Measurements from ENCODE around the gene NACC1.

The NACC1 gene

DNA sequence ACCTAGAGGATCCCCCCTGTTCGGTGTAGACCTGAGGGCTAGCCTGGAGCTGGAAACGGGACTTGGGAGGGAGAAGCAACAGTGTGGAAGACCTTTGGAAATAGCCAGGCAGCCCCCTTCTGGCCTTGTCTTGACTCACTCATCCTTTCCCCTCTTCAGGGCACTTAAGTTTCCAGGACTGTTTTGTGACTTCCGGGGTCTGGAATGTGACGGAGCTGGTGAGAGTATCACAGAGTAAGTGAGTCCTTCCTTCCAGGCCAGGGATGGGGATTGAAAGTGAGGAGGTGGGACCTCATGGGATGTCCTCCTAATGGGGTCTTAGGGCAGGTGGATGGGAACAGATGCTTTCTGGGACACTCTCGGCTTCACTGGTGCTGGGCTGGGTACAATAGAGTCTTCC is 44.8 kb upstream of the NACC1 start:
- ChIA-PET POLR2A (no interaction called here), CTCF (interaction anchor here (1.7 kb wide), 1 partner anchor 96 kb away, joined by 3 read pairs; no protein-coding TSS in a partner anchor)
- DNase-seq (ENCODE audit: extremely low spot score) = no peak
- no peak for TF ChIP-seq L3MBTL2 (conservative IDR thresholded peaks at IDR 0.05)
- TF ChIP-seq ARNT (IDR thresholded peaks at IDR 0.05) = no peak
- TF ChIP-seq ZNF384 (IDR thresholded peaks at IDR 0.05) = no peak
- no peak for TF ChIP-seq BHLHE40 (IDR thresholded peaks at IDR 0.05; ENCODE audit: borderline replicate concordance)
- TF ChIP-seq FOXA1 (IDR thresholded peaks at IDR 0.05) = no peak
- TF ChIP-seq SUZ12 (IDR thresholded peaks at IDR 0.05) = no peak
- no peak for TF ChIP-seq NFRKB (IDR thresholded peaks at IDR 0.05)
- TF ChIP-seq CTBP1 (IDR thresholded peaks at IDR 0.05; ENCODE audit: borderline replicate concordance) = no peak
- TF ChIP-seq LEF1 (IDR thresholded peaks at IDR 0.05; ENCODE audit: borderline replicate concordance) = no peak
- no peak for TF ChIP-seq TARDBP (IDR thresholded peaks at IDR 0.05)

DNA sequence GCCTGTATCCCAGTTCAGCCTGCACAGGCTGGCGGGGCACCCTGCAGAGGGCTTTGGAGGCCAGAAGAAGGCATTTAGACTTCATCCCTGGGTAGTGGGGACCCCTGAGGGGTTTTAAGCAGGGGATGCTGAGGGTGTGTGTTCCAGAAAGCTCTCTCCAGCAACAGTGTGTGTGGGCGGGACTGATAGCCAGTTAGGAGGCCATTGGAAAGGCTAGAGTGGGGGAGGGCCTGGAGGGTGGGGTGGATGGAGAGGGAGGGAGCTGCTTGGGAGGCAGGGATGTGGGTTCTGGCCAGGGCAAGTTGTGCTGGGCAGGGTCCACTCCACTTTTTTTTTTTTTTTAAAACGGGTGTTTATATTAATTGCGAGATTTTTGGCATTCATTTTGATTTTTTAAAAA is 43.7 kb upstream of the NACC1 start:
- ChIA-PET POLR2A (no interaction called here), CTCF (no interaction called here)
- TF ChIP-seq ZNF384 (IDR thresholded peaks at IDR 0.05) = no peak
- TF ChIP-seq L3MBTL2 (conservative IDR thresholded peaks at IDR 0.05) = no peak
- TF ChIP-seq NFRKB (IDR thresholded peaks at IDR 0.05) = no peak
- TF ChIP-seq FOXK2 (IDR thresholded peaks at IDR 0.05) = no peak
- no peak for TF ChIP-seq FOXM1 (IDR thresholded peaks at IDR 0.05; ENCODE audit: borderline replicate concordance)
- no peak for TF ChIP-seq ARNT (IDR thresholded peaks at IDR 0.05)
- TF ChIP-seq CTBP1 (IDR thresholded peaks at IDR 0.05; ENCODE audit: borderline replicate concordance) = no peak
- TF ChIP-seq SUZ12 (IDR thresholded peaks at IDR 0.05) = no peak
- no peak for TF ChIP-seq TARDBP (IDR thresholded peaks at IDR 0.05)
- no peak for TF ChIP-seq SP1 (IDR thresholded peaks at IDR 0.05)
- TF ChIP-seq, protein P1, sequence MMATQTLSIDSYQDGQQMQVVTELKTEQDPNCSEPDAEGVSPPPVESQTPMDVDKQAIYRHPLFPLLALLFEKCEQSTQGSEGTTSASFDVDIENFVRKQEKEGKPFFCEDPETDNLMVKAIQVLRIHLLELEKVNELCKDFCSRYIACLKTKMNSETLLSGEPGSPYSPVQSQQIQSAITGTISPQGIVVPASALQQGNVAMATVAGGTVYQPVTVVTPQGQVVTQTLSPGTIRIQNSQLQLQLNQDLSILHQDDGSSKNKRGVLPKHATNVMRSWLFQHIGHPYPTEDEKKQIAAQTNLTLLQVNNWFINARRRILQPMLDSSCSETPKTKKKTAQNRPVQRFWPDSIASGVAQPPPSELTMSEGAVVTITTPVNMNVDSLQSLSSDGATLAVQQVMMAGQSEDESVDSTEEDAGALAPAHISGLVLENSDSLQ (IDR thresholded peaks at IDR 0.05) = no peak
- TF ChIP-seq LEF1 (IDR thresholded peaks at IDR 0.05; ENCODE audit: borderline replicate concordance) = no peak
- no peak for TF ChIP-seq HDGF (IDR thresholded peaks at IDR 0.05; ENCODE audit: borderline replicate concordance)
- DNase-seq (ENCODE audit: extremely low spot score) = no peak

DNA sequence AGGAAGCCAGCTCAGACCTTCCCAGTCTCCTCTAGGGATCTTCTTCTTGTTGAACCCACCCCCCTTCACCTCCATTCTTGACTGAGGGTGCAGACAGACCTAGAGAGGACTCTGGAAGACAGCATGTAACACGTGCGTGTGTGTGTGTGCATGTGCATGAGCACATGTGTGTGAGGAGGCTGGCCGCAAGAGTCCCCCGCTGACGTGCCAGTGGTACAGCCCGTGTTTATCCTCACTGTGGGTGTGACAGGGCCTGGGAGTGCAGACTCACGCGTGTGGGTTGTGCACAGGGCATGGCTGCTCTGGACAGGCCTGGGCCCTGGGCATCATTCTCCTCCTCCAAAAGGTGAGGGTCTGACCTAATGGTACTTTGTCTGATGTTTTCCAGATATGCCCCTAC is 41.7 kb upstream of the NACC1 start:
- no peak for DNase-seq (ENCODE audit: extremely low spot score)
- CTCF ChIA-PET = no interaction called here
- POLR2A ChIA-PET = no interaction called here
- TF ChIP-seq SUZ12 (IDR thresholded peaks at IDR 0.05) (no peak), BHLHE40 (IDR thresholded peaks at IDR 0.05; ENCODE audit: borderline replicate concordance) (no peak), ARNT (IDR thresholded peaks at IDR 0.05) (no peak), SP1 (IDR thresholded peaks at IDR 0.05) (no peak), L3MBTL2 (conservative IDR thresholded peaks at IDR 0.05) (no peak), FOXA1 (IDR thresholded peaks at IDR 0.05) (no peak)
- TF ChIP-seq, protein P1 (IDR thresholded peaks at IDR 0.05) = no peak

DNA sequence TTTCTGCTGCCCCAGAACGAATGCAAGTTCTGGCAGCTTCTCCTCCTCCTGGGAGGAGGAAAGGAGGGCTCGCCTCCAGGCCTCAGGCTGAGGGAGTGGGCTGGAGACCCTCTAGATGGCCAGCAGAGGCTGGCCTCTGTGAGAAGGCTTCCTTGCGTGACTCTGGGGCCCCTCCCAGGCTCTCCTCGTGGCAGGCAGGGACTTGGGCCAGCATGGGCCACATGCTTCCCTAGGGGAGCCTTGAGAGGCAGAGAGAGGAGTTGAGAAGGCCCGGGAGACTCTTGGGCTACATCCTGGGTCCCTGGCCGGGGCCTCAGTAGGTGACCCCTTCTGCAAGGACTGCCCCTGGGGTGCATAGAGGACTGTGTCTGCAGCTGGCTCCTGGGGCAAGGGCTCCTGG is 41.3 kb upstream of the NACC1 start:
- no peak for DNase-seq (ENCODE audit: extremely low spot score)
- POLR2A ChIA-PET = no interaction called here
- CTCF ChIA-PET = no interaction called here
- TF ChIP-seq NFRKB (IDR thresholded peaks at IDR 0.05) (no peak), SUZ12 (IDR thresholded peaks at IDR 0.05) (no peak), LEF1 (IDR thresholded peaks at IDR 0.05; ENCODE audit: borderline replicate concordance) (no peak), ARNT (IDR thresholded peaks at IDR 0.05) (no peak), CTBP1 (IDR thresholded peaks at IDR 0.05; ENCODE audit: borderline replicate concordance) (no peak), FOXA1 (IDR thresholded peaks at IDR 0.05) (no peak), ZNF384 (IDR thresholded peaks at IDR 0.05) (no peak), FOXM1 (IDR thresholded peaks at IDR 0.05; ENCODE audit: borderline replicate concordance) (no peak), SP1 (IDR thresholded peaks at IDR 0.05) (no peak), BHLHE40 (IDR thresholded peaks at IDR 0.05; ENCODE audit: borderline replicate concordance) (no peak), FOXK2 (IDR thresholded peaks at IDR 0.05) (no peak), ELF4 (IDR thresholded peaks at IDR 0.05) (no peak)
- TF ChIP-seq, protein P1 (IDR thresholded peaks at IDR 0.05) = no peak

DNA sequence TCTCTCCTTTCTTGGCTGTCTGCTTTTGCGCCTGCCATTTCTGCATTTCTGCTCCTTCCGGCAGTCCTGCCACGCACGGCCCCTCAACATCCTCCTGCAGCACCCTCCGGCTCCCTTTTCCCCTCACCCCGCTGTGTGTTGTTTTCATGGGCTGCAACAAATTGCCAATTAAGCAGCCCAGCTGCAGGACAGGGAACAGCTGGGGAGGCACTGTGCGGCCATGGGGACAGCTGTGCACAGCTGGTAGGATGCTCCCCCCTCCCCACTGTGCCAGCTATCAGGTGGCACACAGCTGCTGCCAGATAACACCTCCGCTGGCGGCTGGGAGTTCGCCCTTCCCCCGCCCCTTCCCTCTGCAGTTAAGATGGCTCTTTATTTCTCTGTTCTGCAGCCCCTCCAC is 40.8 kb upstream of the NACC1 start:
- TF ChIP-seq BHLHE40 (IDR thresholded peaks at IDR 0.05; ENCODE audit: borderline replicate concordance) (no peak), FOXK2 (IDR thresholded peaks at IDR 0.05) (no peak), LEF1 (IDR thresholded peaks at IDR 0.05; ENCODE audit: borderline replicate concordance) (no peak), FOXA1 (IDR thresholded peaks at IDR 0.05) (no peak), SP1 (IDR thresholded peaks at IDR 0.05) (no peak), HDGF (IDR thresholded peaks at IDR 0.05; ENCODE audit: borderline replicate concordance) (no peak), ELF4 (IDR thresholded peaks at IDR 0.05) (no peak), FOXM1 (IDR thresholded peaks at IDR 0.05; ENCODE audit: borderline replicate concordance) (no peak), SUZ12 (IDR thresholded peaks at IDR 0.05) (no peak), L3MBTL2 (conservative IDR thresholded peaks at IDR 0.05) (no peak), ZNF384 (IDR thresholded peaks at IDR 0.05) (no peak), CTBP1 (IDR thresholded peaks at IDR 0.05; ENCODE audit: borderline replicate concordance) (no peak), TARDBP (IDR thresholded peaks at IDR 0.05) (no peak), ARNT (IDR thresholded peaks at IDR 0.05) (no peak), NFRKB (IDR thresholded peaks at IDR 0.05) (no peak)
- TF ChIP-seq, protein P1 (IDR thresholded peaks at IDR 0.05) = no peak
- no peak for DNase-seq (ENCODE audit: extremely low spot score)
- CTCF ChIA-PET = no interaction called here
- POLR2A ChIA-PET = no interaction called here

DNA sequence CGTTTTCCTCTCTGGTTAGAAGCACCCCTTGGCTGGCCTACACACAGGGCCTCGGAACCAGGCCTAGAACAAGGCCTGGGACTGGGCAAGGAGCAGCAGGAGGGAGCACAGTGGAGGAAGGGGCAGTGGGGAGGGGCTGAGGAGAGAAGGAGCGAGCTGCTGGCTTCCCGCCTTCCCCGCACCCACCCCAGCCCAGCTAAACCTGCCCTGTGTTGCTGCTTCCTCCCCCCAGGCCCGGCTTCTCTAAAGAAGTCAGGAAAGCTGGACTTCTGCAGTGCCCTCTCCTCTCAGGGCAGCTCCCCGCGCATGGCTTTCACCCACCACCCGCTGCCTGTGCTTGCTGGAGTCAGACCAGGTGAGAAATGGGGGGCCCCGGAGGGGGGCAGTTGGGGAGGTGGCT is 39.7 kb upstream of the NACC1 start:
- ChIA-PET POLR2A (no interaction called here), CTCF (interaction anchor here (0.7 to 1.3 kb wide), 4 partner anchors 10 to 101 kb away, joined by 3 to 4 read pairs (median 3); no protein-coding TSS in a partner anchor)
- no peak for DNase-seq (ENCODE audit: extremely low spot score)
- TF ChIP-seq FOXM1 (IDR thresholded peaks at IDR 0.05; ENCODE audit: borderline replicate concordance) = no peak
- no peak for TF ChIP-seq SUZ12 (IDR thresholded peaks at IDR 0.05)
- TF ChIP-seq NFRKB (IDR thresholded peaks at IDR 0.05) = no peak
- TF ChIP-seq ZNF384 (IDR thresholded peaks at IDR 0.05) = no peak
- no peak for TF ChIP-seq FOXA1 (IDR thresholded peaks at IDR 0.05)
- no peak for TF ChIP-seq L3MBTL2 (conservative IDR thresholded peaks at IDR 0.05)
- TF ChIP-seq FOXK2 (IDR thresholded peaks at IDR 0.05) = no peak
- TF ChIP-seq ARNT (IDR thresholded peaks at IDR 0.05) = no peak
- no peak for TF ChIP-seq TARDBP (IDR thresholded peaks at IDR 0.05)
- TF ChIP-seq CTBP1 (IDR thresholded peaks at IDR 0.05; ENCODE audit: borderline replicate concordance) = no peak
- TF ChIP-seq SP1 (IDR thresholded peaks at IDR 0.05) = no peak
- no peak for TF ChIP-seq LEF1 (IDR thresholded peaks at IDR 0.05; ENCODE audit: borderline replicate concordance)
- TF ChIP-seq BHLHE40 (IDR thresholded peaks at IDR 0.05; ENCODE audit: borderline replicate concordance) = no peak
- TF ChIP-seq HDGF (IDR thresholded peaks at IDR 0.05; ENCODE audit: borderline replicate concordance) = no peak

All from HEK293T (cell line).